Sigmoid colon (tissue), 7 donors: ENCODE results near the gene OTUB2. TPM values are rescaled to one million over a fixed set of nuclear protein-coding genes. Genes with fewer than 3 reads are reported as not detected.
A peak's percentile ranks its signal among the peaks of the same experiment; 100 is the strongest.

Source experiments
- DNase-seq: peaks from one replicate; pipeline ENCODE4 v3.0.0-alpha.2; 2019
- H3K27ac ChIP-seq, 4 donors: fragments of 200-600 bp; sonication (generic); one replicate each; pipeline ENCODE4 v1.5.1; 2016 to 2019; ENCODE audit warnings: mild to moderate bottlenecking in 1 of 4
- H3K27me3 ChIP-seq, 3 donors: fragments of 200-600 bp; sonication (generic); one replicate each; pipeline ENCODE4 v1.5.1; 2019; ENCODE audit warnings: mild to moderate bottlenecking in 1 of 3
- H3K36me3 ChIP-seq, 4 donors: fragments of 200-600 bp; sonication (generic); one replicate each; pipeline ENCODE4 v1.5.1; 2016 to 2019
- H3K4me1 ChIP-seq, 4 donors: fragments of 200-600 bp; sonication (generic); one replicate each; pipeline ENCODE4 v1.5.1; 2017 to 2019
- H3K4me3 ChIP-seq, 4 donors: fragments of 200-600 bp; sonication (generic); one replicate each; pipeline ENCODE4 v1.5.1; 2017 to 2019; ENCODE audit warnings: mild to moderate bottlenecking in 2 of 4, moderate library complexity in 1 of 4
- H3K9me3 ChIP-seq, 4 donors: fragments of 200-600 bp in 3 of 4; sonication (generic) in 3 of 4; one replicate each; pipeline versions ENCODE4 v1.5.1 to v1.6.1; 2013 to 2019
- EP300 ChIP-seq, 4 donors: sonication (generic); formaldehyde crosslinking; IDR thresholded peaks; one replicate each; pipeline ENCODE4 v1.6.1; 2017; ENCODE audit warnings: antibody characterized with exemption in 4 of 4
- POLR2A ChIP-seq, 2 donors: fragments of 450-650 bp; IDR thresholded peaks; one replicate each; pipeline ENCODE4 v1.6.1; 2016; ENCODE audit warnings: antibody characterized with exemption in 2 of 2, mild to moderate bottlenecking in 2 of 2, moderate library complexity in 2 of 2
- POLR2AphosphoS5 ChIP-seq, 4 donors: sonication (generic); formaldehyde crosslinking; IDR thresholded peaks; one replicate each; pipeline ENCODE4 v1.6.1; 2017; ENCODE audit warnings: antibody characterized with exemption in 4 of 4
- WGBS, 2 donors: extraction: QIAGEN DNeasy Blood & Tissue Kit; methylation state at CpG; one replicate each; pipeline ENCODE4 v1.1.7; 2013; 5-methylcytosine and 5-hydroxymethylcytosine counted together
- intact Hi-C: fragments of 100-400 bp; cut with DNase I; formaldehyde crosslinking; loops from one replicate; pipeline ENCODE4 v1.15.1; 2023
- polyA plus RNA-seq, 3 donors: library from polyadenylated mRNA; stranded (reverse); fragments of 200-250 nt; gene quantifications; one replicate each; pipeline ENCODE4 v1.2.3, GENCODE V29; 2013
- total RNA-seq, 4 donors: library from RNA; depleted of rRNA; stranded (reverse); fragments of >200 nt; gene quantifications; one replicate each; pipeline ENCODE4 v1.1.0, GENCODE V29; 2016
- TF ChIP-seq, protein P1 (sequence below), 4 experiments: fragments of 450-650 bp in 3 of 4; fragments of 200-600 bp in 1 of 4; IDR thresholded peaks; one replicate each; pipeline ENCODE4 v1.5.1; 2016 to 2019; ENCODE audit warnings: antibody characterized with exemption in 4 of 4, mild to moderate bottlenecking in 3 of 4, moderate library complexity in 2 of 4
- donor health status: healthy with polysubstance abuse.
- donor health status: Bipolar disorder and iron deficiency.
- donor health status: healthy.

OTUB2 gene
- total and polyA plus RNA-seq, 7 donors: 0.14 to 2.3 (median 0.60) TPM

GRCh38 chr14:94075008-94075407 is 48.9 kb downstream of the OTUB2 start:
- no peak for DNase-seq
- 97% methylated on average over 2 of the region's 2 CpGs for WGBS, 2 donors
- no peak overlapping the region for H3K27ac ChIP-seq
- no peaks in the 10 kb centered on the region for H3K27me3 ChIP-seq
- no peak overlapping the region for H3K4me3 ChIP-seq
- intact Hi-C loops: no loop called here
- peaks cover 0 to 7% (median 0%) of the 10 kb centered on the region in 4 donors for H3K9me3 ChIP-seq
- peaks cover 2 to 26% (median 7%) of the 10 kb centered on the region in 4 donors for H3K36me3 ChIP-seq
- TF ChIP-seq POLR2AphosphoS5 (IDR thresholded peaks at IDR 0.05) (no peak), EP300 (IDR thresholded peaks at IDR 0.05) (no peak), POLR2A (IDR thresholded peaks at IDR 0.05) (no peak)
- TF ChIP-seq, protein P1, sequence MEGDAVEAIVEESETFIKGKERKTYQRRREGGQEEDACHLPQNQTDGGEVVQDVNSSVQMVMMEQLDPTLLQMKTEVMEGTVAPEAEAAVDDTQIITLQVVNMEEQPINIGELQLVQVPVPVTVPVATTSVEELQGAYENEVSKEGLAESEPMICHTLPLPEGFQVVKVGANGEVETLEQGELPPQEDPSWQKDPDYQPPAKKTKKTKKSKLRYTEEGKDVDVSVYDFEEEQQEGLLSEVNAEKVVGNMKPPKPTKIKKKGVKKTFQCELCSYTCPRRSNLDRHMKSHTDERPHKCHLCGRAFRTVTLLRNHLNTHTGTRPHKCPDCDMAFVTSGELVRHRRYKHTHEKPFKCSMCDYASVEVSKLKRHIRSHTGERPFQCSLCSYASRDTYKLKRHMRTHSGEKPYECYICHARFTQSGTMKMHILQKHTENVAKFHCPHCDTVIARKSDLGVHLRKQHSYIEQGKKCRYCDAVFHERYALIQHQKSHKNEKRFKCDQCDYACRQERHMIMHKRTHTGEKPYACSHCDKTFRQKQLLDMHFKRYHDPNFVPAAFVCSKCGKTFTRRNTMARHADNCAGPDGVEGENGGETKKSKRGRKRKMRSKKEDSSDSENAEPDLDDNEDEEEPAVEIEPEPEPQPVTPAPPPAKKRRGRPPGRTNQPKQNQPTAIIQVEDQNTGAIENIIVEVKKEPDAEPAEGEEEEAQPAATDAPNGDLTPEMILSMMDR (IDR thresholded peaks at IDR 0.05): no peak
- H3K4me1 ChIP-seq: peaks cover 0 to 47% (median 41%) of the 10 kb centered on the region in 4 donors

DNA sequence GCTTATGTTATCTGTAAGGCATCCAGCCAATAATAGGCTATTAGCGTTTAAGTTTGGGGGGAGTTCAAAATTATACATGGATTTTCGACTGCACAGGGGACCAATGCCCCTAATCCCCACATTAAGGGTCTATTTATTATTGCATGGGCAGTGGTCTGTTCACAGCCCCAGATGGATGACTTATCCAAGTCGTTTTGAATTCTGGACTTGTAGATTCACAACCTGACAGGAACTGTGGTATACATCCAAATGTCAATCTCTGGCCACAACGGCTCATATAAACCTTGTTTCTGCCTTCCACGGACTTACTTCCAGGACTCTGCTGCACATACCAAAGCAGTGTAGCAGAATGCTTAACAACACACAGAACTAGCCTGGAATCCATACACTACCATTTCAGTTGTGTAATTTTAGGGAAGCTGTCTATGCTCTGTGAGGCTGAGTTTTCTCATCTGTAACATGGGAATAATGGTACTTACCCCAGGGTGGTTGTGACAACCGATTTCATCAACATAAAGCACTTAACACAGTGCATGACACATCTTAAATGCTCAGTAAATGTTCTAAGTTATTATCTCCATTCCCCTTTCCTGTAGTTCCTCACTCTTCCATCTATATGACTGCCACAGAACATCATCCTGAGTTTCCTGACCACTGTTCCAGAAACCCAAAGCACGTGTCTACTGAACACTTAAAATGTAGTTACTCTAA is 51.1 kb downstream of the OTUB2 start:
- no peaks in the 10 kb centered on the region for H3K27me3 ChIP-seq
- TF ChIP-seq, protein P1 (IDR thresholded peaks at IDR 0.05): no peak
- TF ChIP-seq POLR2AphosphoS5 (IDR thresholded peaks at IDR 0.05) (no peak), EP300 (IDR thresholded peaks at IDR 0.05) (no peak), POLR2A (IDR thresholded peaks at IDR 0.05) (no peak)
- H3K4me3 ChIP-seq: peak overlapping the region in 3 of 4 donors; percentile 8 to 90 (median 88)
- H3K36me3 ChIP-seq: peaks cover 0 to 26% (median 7%) of the 10 kb centered on the region in 4 donors
- H3K9me3 ChIP-seq: peaks cover 0 to 7% (median 0%) of the 10 kb centered on the region in 4 donors
- WGBS, 2 donors: 75 to 82% methylated on average over 7 of the region's 7 CpGs
- intact Hi-C loops: no loop called here
- H3K4me1 ChIP-seq: peaks cover 0 to 57% (median 47%) of the 10 kb centered on the region in 4 donors
- H3K27ac ChIP-seq: no peak overlapping the region
- no peak for DNase-seq

DNA sequence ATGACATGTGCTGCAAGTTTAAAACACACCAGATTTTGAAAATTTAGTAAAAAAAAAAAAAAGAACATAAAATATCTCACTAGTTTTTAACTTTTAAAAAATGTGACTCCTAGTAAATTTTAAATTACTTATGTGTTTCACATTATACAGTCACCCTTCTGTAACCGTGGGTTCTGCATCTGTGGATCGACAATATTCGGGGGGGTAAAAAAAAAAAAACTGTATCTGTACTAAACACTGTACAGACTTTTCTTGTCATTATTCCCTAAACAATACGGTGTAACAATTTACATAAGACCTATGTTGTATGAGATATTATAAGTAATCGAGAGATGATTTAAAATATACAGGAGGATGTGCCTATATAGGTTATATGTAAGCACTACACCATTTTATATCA is 51.7 kb downstream of the OTUB2 start:
- TF ChIP-seq, protein P1 (IDR thresholded peaks at IDR 0.05): no peak
- H3K27me3 ChIP-seq: no peaks in the 10 kb centered on the region
- peaks cover 0 to 26% (median 7%) of the 10 kb centered on the region in 4 donors for H3K36me3 ChIP-seq
- peaks cover 0 to 58% (median 47%) of the 10 kb centered on the region in 4 donors for H3K4me1 ChIP-seq
- intact Hi-C loops: no loop called here
- peaks cover 0 to 7% (median 0%) of the 10 kb centered on the region in 4 donors for H3K9me3 ChIP-seq
- H3K4me3 ChIP-seq: peak overlapping the region; percentile 88 to 98 (median 92)
- DNase-seq: no peak
- H3K27ac ChIP-seq: peak overlapping the region in 1 of 4 donors; percentile 5
- WGBS, 2 donors: 84 to 85% methylated on average over 5 of the region's 5 CpGs

DNA sequence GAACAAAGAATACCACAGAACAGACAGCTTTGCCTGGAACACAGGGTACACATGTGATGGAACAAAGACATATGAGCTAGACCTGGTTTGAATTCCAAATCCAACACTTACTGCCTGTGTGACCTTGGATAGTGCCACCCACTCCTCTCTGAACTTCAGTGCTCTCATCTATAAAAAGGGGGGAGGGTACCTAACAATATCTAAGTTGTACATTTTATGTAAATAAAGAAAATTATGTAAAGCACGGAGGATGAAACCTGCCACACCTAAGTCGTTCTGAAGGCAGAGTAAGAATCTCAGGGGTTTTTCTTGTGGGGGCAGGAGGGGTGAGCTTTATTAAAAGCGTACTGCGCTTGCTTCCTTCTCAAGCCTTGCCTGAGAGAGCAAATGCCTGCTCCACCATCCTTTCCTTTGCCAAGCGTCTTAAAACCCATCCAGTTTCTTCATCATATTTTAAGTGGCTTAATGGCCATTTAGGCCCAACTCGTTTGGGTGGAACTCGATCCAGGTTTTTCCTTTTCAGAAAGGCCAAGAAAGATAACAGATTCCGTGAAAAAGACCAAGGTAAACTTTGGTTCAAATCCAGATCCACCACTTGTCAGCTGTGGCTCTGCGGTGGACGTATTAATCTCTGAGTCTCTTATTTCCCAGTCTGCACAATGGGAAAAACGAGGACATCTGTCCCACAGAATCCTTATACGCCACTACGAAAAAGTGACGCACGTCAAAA is 53.9 kb downstream of the OTUB2 start:
- H3K9me3 ChIP-seq: no peaks in the 10 kb centered on the region
- intact Hi-C loops: loop anchor here (2.0 kb wide), 2 partner anchors 49 to 95 kb away; partner anchors contain the start of genes IFI27L2 and PPP4R4
- peaks cover 0 to 58% (median 47%) of the 10 kb centered on the region in 4 donors for H3K4me1 ChIP-seq
- TF ChIP-seq, protein P1 (IDR thresholded peaks at IDR 0.05): no peak
- TF ChIP-seq POLR2AphosphoS5 (IDR thresholded peaks at IDR 0.05): peak in 1 of 4 donors; percentile 2
- TF ChIP-seq EP300 (IDR thresholded peaks at IDR 0.05): no peak
- no peak for TF ChIP-seq POLR2A (IDR thresholded peaks at IDR 0.05)
- H3K36me3 ChIP-seq: peaks cover 0 to 22% (median 7%) of the 10 kb centered on the region in 4 donors
- no peak for DNase-seq
- 3% methylated on average over 15 of the region's 15 CpGs for WGBS, 2 donors
- peak overlapping the region; percentile 88 to 98 (median 92) for H3K4me3 ChIP-seq
- H3K27ac ChIP-seq: peak overlapping the region; percentile 88 to 97 (median 95)
- H3K27me3 ChIP-seq: no peaks in the 10 kb centered on the region
